ENCODE data around the gene TMEM229B.

DNA sequence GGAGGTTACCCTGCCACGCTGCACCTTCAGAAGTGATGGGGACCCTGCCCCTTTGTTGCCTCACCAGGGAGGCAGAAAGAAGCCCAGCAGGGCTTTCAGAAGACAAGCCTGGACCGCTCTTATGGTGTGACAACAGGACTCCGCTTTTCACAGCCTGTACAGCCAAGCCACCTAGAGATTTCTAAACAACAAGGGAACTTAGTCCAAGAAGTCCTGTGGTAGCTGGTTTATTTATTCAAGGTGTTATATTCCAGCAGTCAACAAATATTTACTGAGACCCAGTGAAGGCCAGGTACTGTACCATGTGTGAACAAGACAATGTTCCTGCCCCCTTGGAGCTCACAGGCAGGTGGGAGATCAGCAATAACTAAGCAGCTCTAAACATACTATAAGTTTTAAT lies 4.0 kb upstream of the TMEM229B start:
- TF ChIP-seq, protein P1, sequence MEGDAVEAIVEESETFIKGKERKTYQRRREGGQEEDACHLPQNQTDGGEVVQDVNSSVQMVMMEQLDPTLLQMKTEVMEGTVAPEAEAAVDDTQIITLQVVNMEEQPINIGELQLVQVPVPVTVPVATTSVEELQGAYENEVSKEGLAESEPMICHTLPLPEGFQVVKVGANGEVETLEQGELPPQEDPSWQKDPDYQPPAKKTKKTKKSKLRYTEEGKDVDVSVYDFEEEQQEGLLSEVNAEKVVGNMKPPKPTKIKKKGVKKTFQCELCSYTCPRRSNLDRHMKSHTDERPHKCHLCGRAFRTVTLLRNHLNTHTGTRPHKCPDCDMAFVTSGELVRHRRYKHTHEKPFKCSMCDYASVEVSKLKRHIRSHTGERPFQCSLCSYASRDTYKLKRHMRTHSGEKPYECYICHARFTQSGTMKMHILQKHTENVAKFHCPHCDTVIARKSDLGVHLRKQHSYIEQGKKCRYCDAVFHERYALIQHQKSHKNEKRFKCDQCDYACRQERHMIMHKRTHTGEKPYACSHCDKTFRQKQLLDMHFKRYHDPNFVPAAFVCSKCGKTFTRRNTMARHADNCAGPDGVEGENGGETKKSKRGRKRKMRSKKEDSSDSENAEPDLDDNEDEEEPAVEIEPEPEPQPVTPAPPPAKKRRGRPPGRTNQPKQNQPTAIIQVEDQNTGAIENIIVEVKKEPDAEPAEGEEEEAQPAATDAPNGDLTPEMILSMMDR (IDR thresholded peaks at IDR 0.05) = no peak
- TF ChIP-seq EZH2 (IDR thresholded peaks at IDR 0.05; ENCODE audit: borderline replicate concordance, insufficient read depth, low read depth, low read length, poor library complexity, severe bottlenecking) = no peak
